ENCODE measurements around the gene TDP2.
"Not testable (repeated sequence)": the region's sequence is repeated elsewhere in the genome, so short reads cannot be mapped to it uniquely, and the experiment has no call there.

The TDP2 gene

DNA sequence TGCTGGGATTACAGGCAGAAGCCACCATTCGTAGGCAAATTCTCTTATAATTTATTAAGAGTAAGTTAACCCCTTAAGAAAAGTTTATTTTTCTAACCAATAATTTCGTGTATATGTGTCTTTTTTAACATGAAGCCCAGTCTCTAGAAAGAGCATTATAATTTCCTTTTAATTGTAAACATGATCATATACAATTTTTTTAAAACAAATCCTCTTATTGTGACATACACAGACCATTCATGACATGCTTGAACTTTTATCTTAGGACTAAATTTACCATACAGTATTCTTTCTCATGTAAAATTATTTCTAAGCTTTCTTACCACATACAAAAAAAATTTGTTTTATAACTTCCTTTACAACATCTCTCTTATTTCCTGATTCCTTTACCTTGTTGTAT lies 6.9 kb upstream of the TDP2 start:
- TF ChIP-seq, protein P1, sequence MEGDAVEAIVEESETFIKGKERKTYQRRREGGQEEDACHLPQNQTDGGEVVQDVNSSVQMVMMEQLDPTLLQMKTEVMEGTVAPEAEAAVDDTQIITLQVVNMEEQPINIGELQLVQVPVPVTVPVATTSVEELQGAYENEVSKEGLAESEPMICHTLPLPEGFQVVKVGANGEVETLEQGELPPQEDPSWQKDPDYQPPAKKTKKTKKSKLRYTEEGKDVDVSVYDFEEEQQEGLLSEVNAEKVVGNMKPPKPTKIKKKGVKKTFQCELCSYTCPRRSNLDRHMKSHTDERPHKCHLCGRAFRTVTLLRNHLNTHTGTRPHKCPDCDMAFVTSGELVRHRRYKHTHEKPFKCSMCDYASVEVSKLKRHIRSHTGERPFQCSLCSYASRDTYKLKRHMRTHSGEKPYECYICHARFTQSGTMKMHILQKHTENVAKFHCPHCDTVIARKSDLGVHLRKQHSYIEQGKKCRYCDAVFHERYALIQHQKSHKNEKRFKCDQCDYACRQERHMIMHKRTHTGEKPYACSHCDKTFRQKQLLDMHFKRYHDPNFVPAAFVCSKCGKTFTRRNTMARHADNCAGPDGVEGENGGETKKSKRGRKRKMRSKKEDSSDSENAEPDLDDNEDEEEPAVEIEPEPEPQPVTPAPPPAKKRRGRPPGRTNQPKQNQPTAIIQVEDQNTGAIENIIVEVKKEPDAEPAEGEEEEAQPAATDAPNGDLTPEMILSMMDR (conservative IDR thresholded peaks at IDR 0.05; ENCODE audit: low read length), result no peak
- TF ChIP-seq EZH2phosphoT487 (IDR thresholded peaks at IDR 0.05; ENCODE audit: borderline replicate concordance), result no peak
- H3F3A ChIP-seq (ENCODE audit: low read depth), result no peaks in the 10 kb centered on the region
- no peaks in the 10 kb centered on the region for H3K4me1 ChIP-seq (ENCODE audit: insufficient read depth, low read length, poor library complexity, severe bottlenecking)
- no peak overlapping the region for H3K9ac ChIP-seq (ENCODE audit: low read depth, low read length, poor library complexity, severe bottlenecking)
- peaks cover 10% of the 10 kb centered on the region; the same call in 1 of the 2 replicates for H3K9me3 ChIP-seq (ENCODE audit: insufficient read depth, low read depth, low read length)
- no peak overlapping the region for H2AFZ ChIP-seq (ENCODE audit: low read length)
- no peaks in the 10 kb centered on the region for H3K27me3 ChIP-seq (ENCODE audit: insufficient read depth, low read length, poor library complexity, severe bottlenecking)
- H4K20me1 ChIP-seq (ENCODE audit: insufficient read depth, low read length, poor library complexity, severe bottlenecking), result no peaks in the 10 kb centered on the region
- H3K36me3 ChIP-seq (ENCODE audit: insufficient read depth, low read length), result no peaks in the 10 kb centered on the region
- no peaks in the 10 kb centered on the region for H3K9me2 ChIP-seq (replicated peaks; ENCODE audit: low read depth, low read length)
- H3K79me2 ChIP-seq (ENCODE audit: insufficient read depth, low read length), result peaks cover 1% of the 10 kb centered on the region; the same call in 1 of the 2 replicates
- no peak overlapping the region for H3K4me2 ChIP-seq (ENCODE audit: low read depth, low read length, poor library complexity, severe bottlenecking)
- H3K4me3 ChIP-seq (ENCODE audit: low read length, poor library complexity, severe bottlenecking), result no peak overlapping the region

DNA sequence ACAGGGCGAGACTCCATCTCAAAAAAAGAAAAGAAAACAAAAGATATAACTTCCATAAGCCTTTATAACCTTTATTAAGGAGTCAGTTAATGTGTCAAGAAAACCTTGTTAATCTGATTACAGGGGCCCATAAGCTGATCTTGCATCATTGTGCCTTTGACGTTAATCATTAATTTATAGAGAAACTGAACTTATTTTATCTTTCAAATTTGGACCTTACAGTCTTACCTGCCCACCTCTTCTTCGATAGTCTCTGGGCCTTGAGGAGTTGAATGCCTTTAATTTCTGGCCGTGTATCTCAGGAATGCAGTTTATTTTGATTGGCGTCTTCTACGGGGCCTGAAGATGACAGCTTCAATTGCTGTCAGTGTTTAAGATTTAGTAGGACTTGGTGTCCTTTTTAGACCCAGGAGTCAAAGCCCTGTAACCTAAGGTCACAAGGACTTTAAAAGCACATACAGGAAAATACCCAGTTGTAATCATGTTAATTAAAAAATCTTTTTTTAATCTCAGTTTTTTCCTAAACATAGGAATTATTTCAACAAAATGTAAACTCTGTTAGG lies 6.0 kb upstream of the TDP2 start:
- peaks cover 10% of the 10 kb centered on the region; the same call in 1 of the 2 replicates for H3K79me2 ChIP-seq (ENCODE audit: insufficient read depth, low read length)
- TF ChIP-seq EZH2phosphoT487 (IDR thresholded peaks at IDR 0.05; ENCODE audit: borderline replicate concordance), result no peak
- TF ChIP-seq, protein P1 (conservative IDR thresholded peaks at IDR 0.05; ENCODE audit: low read length), result no peak
- no peaks in the 10 kb centered on the region for H3K36me3 ChIP-seq (ENCODE audit: insufficient read depth, low read length)
- H3K4me2 ChIP-seq (ENCODE audit: low read depth, low read length, poor library complexity, severe bottlenecking), result no peak overlapping the region
- H3K4me1 ChIP-seq (ENCODE audit: insufficient read depth, low read length, poor library complexity, severe bottlenecking), result peaks cover 4% of the 10 kb centered on the region
- H3K4me3 ChIP-seq (ENCODE audit: low read length, poor library complexity, severe bottlenecking), result no peak overlapping the region
- H3K9ac ChIP-seq (ENCODE audit: low read depth, low read length, poor library complexity, severe bottlenecking), result no peak overlapping the region
- no peaks in the 10 kb centered on the region for H4K20me1 ChIP-seq (ENCODE audit: insufficient read depth, low read length, poor library complexity, severe bottlenecking)
- no peaks in the 10 kb centered on the region for H3F3A ChIP-seq (ENCODE audit: low read depth)
- H2AFZ ChIP-seq (ENCODE audit: low read length), result no peak overlapping the region
- H3K27me3 ChIP-seq (ENCODE audit: insufficient read depth, low read length, poor library complexity, severe bottlenecking), result no peaks in the 10 kb centered on the region
- no peaks in the 10 kb centered on the region for H3K9me2 ChIP-seq (replicated peaks; ENCODE audit: low read depth, low read length)
- H3K9me3 ChIP-seq (ENCODE audit: insufficient read depth, low read depth, low read length), result peaks cover 10% of the 10 kb centered on the region; the same call in 1 of the 2 replicates

DNA sequence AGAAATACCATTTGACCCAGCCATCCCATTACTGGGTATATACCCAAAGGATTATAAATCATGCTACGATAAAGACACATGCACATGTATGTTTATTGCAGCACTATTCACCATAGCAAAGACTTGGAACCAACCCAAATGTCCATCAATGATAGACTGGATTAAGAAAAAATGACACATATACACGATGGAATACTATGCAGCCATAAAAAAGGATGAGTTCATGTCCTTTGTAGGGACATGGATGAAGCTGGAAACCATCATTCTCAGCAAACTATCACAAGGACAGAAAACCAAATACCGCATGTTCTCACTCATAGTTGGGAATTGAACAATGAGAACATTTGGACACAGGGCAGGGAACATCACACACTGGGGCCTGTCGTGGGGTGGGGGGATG lies 4.4 kb upstream of the TDP2 start:
- not testable (repeated sequence) for H3K36me3 ChIP-seq (ENCODE audit: insufficient read depth, low read length); H3K4me1 ChIP-seq (ENCODE audit: insufficient read depth, low read length, poor library complexity, severe bottlenecking); H3K9me3 ChIP-seq (ENCODE audit: insufficient read depth, low read depth, low read length); H4K20me1 ChIP-seq (ENCODE audit: insufficient read depth, low read length, poor library complexity, severe bottlenecking); H3K4me2 ChIP-seq (ENCODE audit: low read depth, low read length, poor library complexity, severe bottlenecking); H3F3A ChIP-seq (ENCODE audit: low read depth); H3K9ac ChIP-seq (ENCODE audit: low read depth, low read length, poor library complexity, severe bottlenecking); H3K4me3 ChIP-seq (ENCODE audit: low read length, poor library complexity, severe bottlenecking); H3K27me3 ChIP-seq (ENCODE audit: insufficient read depth, low read length, poor library complexity, severe bottlenecking); H3K9me2 ChIP-seq (replicated peaks; ENCODE audit: low read depth, low read length); H2AFZ ChIP-seq (ENCODE audit: low read length)
- peaks cover 21% of the 10 kb centered on the region for H3K79me2 ChIP-seq (ENCODE audit: insufficient read depth, low read length)

DNA sequence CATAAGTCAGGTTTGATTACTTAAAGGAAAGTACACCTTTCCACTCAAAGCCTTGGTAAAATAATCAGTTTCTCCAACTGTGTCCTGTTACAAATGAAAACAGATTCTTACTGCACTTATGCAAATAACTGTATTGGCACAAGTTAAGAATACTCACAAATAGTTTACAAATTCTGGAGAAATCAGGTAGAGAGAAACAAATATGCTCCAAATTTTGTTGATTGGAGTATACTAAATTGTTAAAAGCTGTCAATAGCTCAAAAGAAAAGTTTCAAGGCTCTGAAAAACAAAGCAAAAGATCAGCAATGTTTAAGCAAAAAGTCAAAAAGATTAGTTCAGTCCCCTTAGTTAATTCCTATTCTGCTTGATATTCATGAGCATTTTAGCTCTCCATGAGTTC lies 3.8 kb upstream of the TDP2 start:
- Histone ChIP-seq H3K79me2 (ENCODE audit: insufficient read depth, low read length) (peaks cover 27% of the 10 kb centered on the region), H3K4me1 (ENCODE audit: insufficient read depth, low read length, poor library complexity, severe bottlenecking) (peaks cover 10% of the 10 kb centered on the region)
- H3K9me3 ChIP-seq (ENCODE audit: insufficient read depth, low read depth, low read length); H4K20me1 ChIP-seq (ENCODE audit: insufficient read depth, low read length, poor library complexity, severe bottlenecking); H3K4me3 ChIP-seq (ENCODE audit: low read length, poor library complexity, severe bottlenecking); H3K27me3 ChIP-seq (ENCODE audit: insufficient read depth, low read length, poor library complexity, severe bottlenecking); H2AFZ ChIP-seq (ENCODE audit: low read length); H3K4me2 ChIP-seq (ENCODE audit: low read depth, low read length, poor library complexity, severe bottlenecking); H3K36me3 ChIP-seq (ENCODE audit: insufficient read depth, low read length); H3K9me2 ChIP-seq (replicated peaks; ENCODE audit: low read depth, low read length); H3F3A ChIP-seq (ENCODE audit: low read depth); H3K9ac ChIP-seq (ENCODE audit: low read depth, low read length, poor library complexity, severe bottlenecking): not testable (repeated sequence)
